Left lung (tissue), 14 donors: Measurements from ENCODE around the gene P3H2. TPM values are rescaled to one million over a fixed set of nuclear protein-coding genes. Genes with fewer than 3 reads are reported as not detected.

Source experiments
- ATAC-seq: fragments of 200-7000 bp; cut with Tn5 transposase; one replicate; pipeline ENCODE4 v1.9.1; 2020; ENCODE audit warnings: moderate library complexity
- DNase-seq, 4 donors: peaks; one replicate each; pipeline ENCODE4 v3.0.0-alpha.2; 2013 to 2020
- H3K27ac ChIP-seq, 2 donors: fragments of 200-600 bp; sonication (generic) in 1 of 2; one replicate each; pipeline versions ENCODE4 v1.5.0 to v1.8.0; 2020 to 2021
- H3K27me3 ChIP-seq, 2 donors: fragments of 200-600 bp; sonication (generic) in 1 of 2; one replicate each; pipeline versions ENCODE4 v1.5.0 to v1.8.0; 2020 to 2021
- H3K36me3 ChIP-seq, 2 donors: fragments of 200-600 bp; sonication (generic) in 1 of 2; one replicate each; pipeline versions ENCODE4 v1.5.0 to v1.8.0; 2020 to 2021
- H3K4me1 ChIP-seq, 2 donors: fragments of 200-600 bp; one replicate each; pipeline ENCODE4 v1.8.0; 2021
- H3K4me3 ChIP-seq, 2 donors: fragments of 200-600 bp; sonication (generic) in 1 of 2; one replicate each; pipeline versions ENCODE4 v1.5.0 to v1.8.0; 2020 to 2021; ENCODE audit warnings: mild to moderate bottlenecking in 1 of 2
- H3K9me3 ChIP-seq, 2 donors: fragments of 200-600 bp; sonication (generic) in 1 of 2; one replicate each; pipeline versions ENCODE4 v1.5.0 to v1.8.0; 2020 to 2021
- CTCF ChIP-seq, 2 donors: fragments of 200-600 bp; sonication (generic) in 1 of 2; IDR thresholded peaks; one replicate each; pipeline versions ENCODE4 v1.5.0 to v1.8.0; 2021; ENCODE audit warnings: antibody characterized with exemption in 2 of 2
- intact Hi-C, 2 donors: fragments of 100-400 bp; cut with DNase I; formaldehyde crosslinking; loops; one replicate each; pipeline versions ENCODE4 v1.11.2 to v1.14.2; 2022
- long read RNA-seq, 12 donors: library from polyadenylated mRNA in 2 of 12; unstranded in 2 of 12; transcript quantifications; one replicate each; pipeline ENCODE4 v2.0.0 and lab custom pipeline, GENCODE V29; 2019 to 2026
- polyA plus RNA-seq, 6 donors: library from polyadenylated mRNA; unstranded; fragments of 120-200 nt; gene quantifications; one replicate each; pipeline ENCODE4 v1.2.1, GENCODE V29; 2013; ENCODE audit not compliant: insufficient read length in 6 of 6
- total RNA-seq, 2 donors: library from RNA; stranded (reverse); fragmentation: NEBNext Ultra II Directional; extraction: Animal tissue kit (Norgen Biotek cat#: 25700); gene quantifications; one replicate each; pipeline ENCODE4 v1.2.1, GENCODE V29; 2021
- donor health status: DM: no; HTN: yes; CAD: no.
- donor health status: DM: no; HTN: no; CAD: no.

Gene P3H2
- total RNA-seq (10 to 100 TPM; 29.1 to 50.7 TPM), polyA plus RNA-seq (10 to 100 TPM; 30.5 to 45.7 (median 36.1) TPM)
- long read RNA-seq, donor 1, transcript P3H2-201 (15 exons, 3,509 nt): major isoform, 7 of 13 reads
- long read RNA-seq, donor 1, partial matches to known transcripts: 5 of 13 reads
- long read RNA-seq, donor 1, other reads (novel, unspliced or antisense): 0 of 13 reads
- long read RNA-seq, donor 2, transcript P3H2-201 (15 exons, 3,509 nt): major isoform, 9 of 12 reads
- long read RNA-seq, donor 2, partial matches to known transcripts: 0 of 12 reads
- long read RNA-seq, donor 2, other reads (novel, unspliced or antisense): 0 of 12 reads
- long read RNA-seq, donor 3, transcript P3H2-201 (15 exons, 3,509 nt): major isoform, 7 of 8 reads
- long read RNA-seq, donor 3, partial matches to known transcripts: 0 of 8 reads
- long read RNA-seq, donor 3, other reads (novel, unspliced or antisense): 0 of 8 reads
- long read RNA-seq, donor 4, partial matches to known transcripts: 2 of 7 reads
- long read RNA-seq, donor 4, other reads (novel, unspliced or antisense): 3 of 7 reads
- long read RNA-seq, donor 5, transcript P3H2-201 (15 exons, 3,509 nt): major isoform, 15 of 15 reads
- long read RNA-seq, donor 5, partial matches to known transcripts: 0 of 15 reads
- long read RNA-seq, donor 5, other reads (novel, unspliced or antisense): 0 of 15 reads
- long read RNA-seq, donor 6, transcript P3H2-201 (15 exons, 3,509 nt): major isoform, 7 of 8 reads
- long read RNA-seq, donor 6, partial matches to known transcripts: 0 of 8 reads
- long read RNA-seq, donor 6, other reads (novel, unspliced or antisense): 0 of 8 reads
- long read RNA-seq, donor 7, partial matches to known transcripts: 0 of 1 reads
- long read RNA-seq, donor 7, other reads (novel, unspliced or antisense): 0 of 1 reads
- long read RNA-seq, donor 8, transcript P3H2-201 (15 exons, 3,509 nt): major isoform, 10 of 11 reads
- long read RNA-seq, donor 8, partial matches to known transcripts: 0 of 11 reads
- long read RNA-seq, donor 8, other reads (novel, unspliced or antisense): 0 of 11 reads
- long read RNA-seq, donor 9: 0 reads
- long read RNA-seq, donor 10, partial matches to known transcripts: 1 of 2 reads
- long read RNA-seq, donor 10, other reads (novel, unspliced or antisense): 0 of 2 reads
- long read RNA-seq, donor 11, partial matches to known transcripts: 0 of 2 reads
- long read RNA-seq, donor 11, other reads (novel, unspliced or antisense): 0 of 2 reads
- long read RNA-seq, donor 12, transcript P3H2-201 (15 exons, 3,509 nt): major isoform, 6 of 6 reads
- long read RNA-seq, donor 12, partial matches to known transcripts: 0 of 6 reads
- long read RNA-seq, donor 12, other reads (novel, unspliced or antisense): 0 of 6 reads

GRCh38 chr3:190120269-190121060 is at the start of gene P3H2:
Gene P3H2, minus strand, starts transcription at chr3:190120897. Its CDS starts 166 bp downstream, at chr3:190120731.
- ATAC-seq (peak; percentile 95), DNase-seq (peak; percentile 73 to 92 (median 88))
- peaks cover 0 to 23% of the 10 kb centered on the region in 2 donors for H3K4me1 ChIP-seq
- peak in 1 of 2 donors; percentile 24 for TF ChIP-seq CTCF (IDR thresholded peaks at IDR 0.05)
- H3K9me3 ChIP-seq: no peaks in the 10 kb centered on the region
- H3K27ac ChIP-seq: peak within 1 kb of the TSS; percentile 70 to 79
- intact Hi-C loops: no loop called here
- H3K4me3 ChIP-seq: peak within 1 kb of the TSS; percentile 57 to 66
- peaks cover 0 to 43% of the 10 kb centered on the region in 2 donors for H3K27me3 ChIP-seq
- no peaks in the 10 kb centered on the region for H3K36me3 ChIP-seq

- no peak overlapping the region for H3K4me3 ChIP-seq
- H3K27ac ChIP-seq: no peak overlapping the region
- no peaks in the 10 kb centered on the region for H3K27me3 ChIP-seq
- H3K36me3 ChIP-seq: no peaks in the 10 kb centered on the region
- DNase-seq: no peak
- H3K4me1 ChIP-seq: no peaks in the 10 kb centered on the region
- ATAC-seq: no peak
- intact Hi-C loops: no loop called here
- no peak for TF ChIP-seq CTCF (IDR thresholded peaks at IDR 0.05)
- no peaks in the 10 kb centered on the region for H3K9me3 ChIP-seq
These were observed 49.2 kb upstream of the P3H2 start for GRCh38 chr3:190169877-190170276.

DNA sequence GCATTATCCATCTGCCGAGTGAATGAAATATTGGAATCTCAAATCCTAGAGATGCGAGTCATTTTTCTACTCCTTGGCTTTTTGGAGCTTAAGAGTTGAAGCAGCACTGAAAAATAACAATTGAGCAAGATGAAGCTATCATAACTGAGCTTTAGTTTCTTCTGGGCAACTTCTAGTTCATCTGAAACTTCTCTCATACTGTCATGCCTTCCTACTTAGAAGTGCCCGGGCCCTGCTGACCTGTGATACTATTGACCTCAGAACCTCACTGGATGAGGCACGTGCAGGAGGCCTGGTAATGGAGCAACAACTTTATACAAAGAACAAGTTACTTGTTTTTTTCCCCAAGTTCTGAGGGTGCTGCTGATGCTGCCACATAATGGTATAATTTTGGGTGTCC is 48.5 kb upstream of the P3H2 start:
- Histone ChIP-seq H3K4me1 (no peaks in the 10 kb centered on the region), H3K4me3 (no peak overlapping the region), H3K36me3 (no peaks in the 10 kb centered on the region), H3K27ac (no peak overlapping the region), H3K9me3 (no peaks in the 10 kb centered on the region), H3K27me3 (no peaks in the 10 kb centered on the region)
- ATAC-seq: no peak
- DNase-seq: no peak
- intact Hi-C loops: no loop called here
- no peak for TF ChIP-seq CTCF (IDR thresholded peaks at IDR 0.05)

GRCh38 chr3:190167936-190168680 is 47.4 kb upstream of the P3H2 start:
- H3K27ac ChIP-seq: no peak overlapping the region
- intact Hi-C loops: no loop called here
- H3K27me3 ChIP-seq: no peaks in the 10 kb centered on the region
- H3K36me3 ChIP-seq: no peaks in the 10 kb centered on the region
- DNase-seq (no peak), ATAC-seq (no peak)
- no peak for TF ChIP-seq CTCF (IDR thresholded peaks at IDR 0.05)
- no peak overlapping the region for H3K4me3 ChIP-seq
- no peaks in the 10 kb centered on the region for H3K4me1 ChIP-seq
- H3K9me3 ChIP-seq: no peaks in the 10 kb centered on the region
